ENCODE measurements around the gene TRMT1. TPM values are rescaled to one million over a fixed set of nuclear protein-coding genes. Genes with fewer than 3 reads are reported as not detected.

TRMT1 gene
- total RNA-seq, 1 experiment from 2014 or later = 106 TPM

DNA sequence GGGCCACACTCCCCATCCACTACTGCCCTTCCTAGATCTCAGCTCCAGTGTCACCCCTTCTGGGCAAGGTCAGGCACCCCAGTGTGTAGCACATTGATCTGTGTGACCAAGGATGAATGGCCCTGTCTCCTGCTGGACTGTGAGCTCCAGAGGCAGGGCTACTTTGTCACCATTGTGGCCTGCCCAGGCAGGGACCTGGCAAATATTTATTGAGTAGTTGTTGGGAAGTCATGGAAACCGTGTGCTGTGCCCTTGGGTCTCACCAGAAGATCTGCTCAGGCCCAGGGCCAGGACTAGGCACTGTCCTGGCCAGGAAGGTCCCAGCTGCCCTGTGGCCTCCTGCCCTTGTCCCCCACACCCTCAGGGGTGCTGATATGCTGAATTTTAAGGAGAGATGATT is 12.0 kb upstream of the TRMT1 start:
- no peak for DNase-seq (ENCODE audit: low spot score)
- peaks cover 4% of the 10 kb centered on the region for H3K4me1 Mint-ChIP-seq
- ChIA-PET POLR2A (no interaction called here), CTCF (interaction anchor here (0.5 to 2.5 kb wide), 4 partner anchors 9 to 151 kb away, joined by 3 to 8 read pairs (median 3); no protein-coding TSS in a partner anchor)
- H3K4me3 Mint-ChIP-seq = no peak overlapping the region
- peaks cover 3% of the 10 kb centered on the region; the same call in 1 of the 2 replicates for H3K36me3 Mint-ChIP-seq
- H3K27ac Mint-ChIP-seq = peak overlapping the region; percentile 85
- no peaks in the 10 kb centered on the region for H3K9me3 Mint-ChIP-seq
- no peak for TF ChIP-seq ATF6 (CRISPR knock-in tag; IDR thresholded peaks at IDR 0.05)
- no peak for TF ChIP-seq TEAD4 (CRISPR knock-in tag; IDR thresholded peaks at IDR 0.05)
- no peak for TF ChIP-seq GRHL2 (CRISPR knock-in tag; IDR thresholded peaks at IDR 0.05; ENCODE audit: insufficient replicate concordance, severe bottlenecking)
- TF ChIP-seq TEAD1 (CRISPR knock-in tag; IDR thresholded peaks at IDR 0.05) = no peak
- TF ChIP-seq TCF7 (CRISPR knock-in tag; IDR thresholded peaks at IDR 0.05; ENCODE audit: low read depth) = no peak
- no peak for TF ChIP-seq HMGXB4 (CRISPR knock-in tag; IDR thresholded peaks at IDR 0.05)
- TF ChIP-seq GTF2I (CRISPR knock-in tag; conservative IDR thresholded peaks at IDR 0.05) = no peak
- no peak for TF ChIP-seq FOXP1 (CRISPR knock-in tag; IDR thresholded peaks at IDR 0.05; ENCODE audit: borderline replicate concordance)
- no peaks in the 10 kb centered on the region for H3K27me3 Mint-ChIP-seq (ENCODE audit: low read depth)
- ATAC-seq = no peak

DNA sequence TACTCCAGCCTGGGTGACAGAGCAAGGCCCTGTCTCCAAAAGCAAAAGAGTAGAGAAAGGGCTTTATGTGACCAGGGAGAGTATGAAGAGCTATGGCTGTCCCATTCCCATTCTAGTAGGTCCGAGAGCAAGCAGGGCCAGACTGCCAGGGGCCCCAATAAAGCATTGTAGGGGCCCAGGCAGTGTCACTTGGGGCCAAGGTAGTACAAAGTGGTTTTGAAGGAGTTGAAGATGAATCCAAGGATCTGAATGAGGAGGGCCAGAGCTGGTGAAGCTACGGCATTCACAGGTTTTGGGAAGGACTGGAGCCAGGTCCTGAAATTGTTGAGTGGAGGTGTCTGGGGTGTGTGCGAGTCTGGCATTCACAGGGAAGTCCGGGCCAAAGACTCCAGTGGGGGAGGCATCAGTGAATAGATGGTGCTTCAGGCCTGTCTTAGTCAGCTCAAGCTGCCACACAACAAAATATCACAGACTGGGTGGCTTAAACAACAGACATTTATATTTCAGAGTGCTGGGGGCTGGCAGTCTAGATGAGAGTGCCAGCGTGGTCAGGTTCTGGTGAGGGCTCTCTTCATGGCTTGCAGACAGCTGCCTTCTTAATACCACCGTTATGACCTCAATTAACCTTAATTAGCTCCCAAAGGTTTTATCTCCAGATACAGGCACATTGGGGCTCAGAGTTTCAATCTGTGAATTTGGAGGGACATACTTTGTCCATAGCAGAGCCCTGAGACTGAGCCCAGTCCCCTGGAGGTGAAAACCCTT is 11.5 kb upstream of the TRMT1 start:
- Mint-ChIP-seq H3K4me3 (no peak overlapping the region), H3K4me1 (peaks cover 8% of the 10 kb centered on the region), H3K27me3 (ENCODE audit: low read depth) (no peaks in the 10 kb centered on the region), H3K27ac (no peak overlapping the region; the same call in none of the 2 replicates), H3K36me3 (no peaks in the 10 kb centered on the region; the same call in 1 of the 2 replicates), H3K9me3 (no peaks in the 10 kb centered on the region)
- DNase-seq (ENCODE audit: low spot score) (no peak), ATAC-seq (no peak)
- POLR2A ChIA-PET = no interaction called here
- CTCF ChIA-PET = interaction anchor here (0.9 to 2.5 kb wide), 5 partner anchors 9 to 163 kb away, joined by 3 to 8 read pairs (median 4); no protein-coding TSS in a partner anchor
- no peak for TF ChIP-seq SMAD4 (CRISPR knock-in tag; IDR thresholded peaks at IDR 0.05)
- no peak for TF ChIP-seq E2F4 (CRISPR knock-in tag; IDR thresholded peaks at IDR 0.05; ENCODE audit: borderline replicate concordance, low read depth)
- TF ChIP-seq FOXP4 (CRISPR knock-in tag; IDR thresholded peaks at IDR 0.05) = no peak
- TF ChIP-seq, protein P1, sequence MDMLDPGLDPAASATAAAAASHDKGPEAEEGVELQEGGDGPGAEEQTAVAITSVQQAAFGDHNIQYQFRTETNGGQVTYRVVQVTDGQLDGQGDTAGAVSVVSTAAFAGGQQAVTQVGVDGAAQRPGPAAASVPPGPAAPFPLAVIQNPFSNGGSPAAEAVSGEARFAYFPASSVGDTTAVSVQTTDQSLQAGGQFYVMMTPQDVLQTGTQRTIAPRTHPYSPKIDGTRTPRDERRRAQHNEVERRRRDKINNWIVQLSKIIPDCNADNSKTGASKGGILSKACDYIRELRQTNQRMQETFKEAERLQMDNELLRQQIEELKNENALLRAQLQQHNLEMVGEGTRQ (CRISPR knock-in tag; IDR thresholded peaks at IDR 0.05) = no peak
- TF ChIP-seq TEAD4 (CRISPR knock-in tag; IDR thresholded peaks at IDR 0.05) = no peak
- no peak for TF ChIP-seq ETV6 (CRISPR knock-in tag; IDR thresholded peaks at IDR 0.05)
- TF ChIP-seq ZNF263 (CRISPR knock-in tag; IDR thresholded peaks at IDR 0.05; ENCODE audit: low read depth) = no peak
- no peak for TF ChIP-seq ATF2 (CRISPR knock-in tag; IDR thresholded peaks at IDR 0.05; ENCODE audit: borderline replicate concordance, low read depth)
- no peak for TF ChIP-seq RORB (CRISPR knock-in tag; IDR thresholded peaks at IDR 0.05)

Measured in WTC11 (cell line).